C4-2B (cell line): Measurements from ENCODE around the gene DYNC2LI1.

Experiments used
- H3K27ac ChIP-seq: fragments of 450-650 bp; 2 replicates; pipeline ENCODE4 v1.5.1; 2017
- CTCF ChIP-seq: fragments of 450-650 bp; conservative IDR thresholded peaks from 2 replicates; pipeline ENCODE4 v1.5.1; 2017; ENCODE audit warnings: mild to moderate bottlenecking
- ZFX ChIP-seq: fragments of 450-650 bp; IDR thresholded peaks from 2 replicates; pipeline ENCODE4 v1.6.1; 2017

The DYNC2LI1 gene

GRCh38 chr2:43763091-43763490 is 10.7 kb upstream of the DYNC2LI1 start:
- H3K27ac ChIP-seq, result no peak overlapping the region
- no peak for TF ChIP-seq CTCF
- no peak for TF ChIP-seq ZFX

DNA sequence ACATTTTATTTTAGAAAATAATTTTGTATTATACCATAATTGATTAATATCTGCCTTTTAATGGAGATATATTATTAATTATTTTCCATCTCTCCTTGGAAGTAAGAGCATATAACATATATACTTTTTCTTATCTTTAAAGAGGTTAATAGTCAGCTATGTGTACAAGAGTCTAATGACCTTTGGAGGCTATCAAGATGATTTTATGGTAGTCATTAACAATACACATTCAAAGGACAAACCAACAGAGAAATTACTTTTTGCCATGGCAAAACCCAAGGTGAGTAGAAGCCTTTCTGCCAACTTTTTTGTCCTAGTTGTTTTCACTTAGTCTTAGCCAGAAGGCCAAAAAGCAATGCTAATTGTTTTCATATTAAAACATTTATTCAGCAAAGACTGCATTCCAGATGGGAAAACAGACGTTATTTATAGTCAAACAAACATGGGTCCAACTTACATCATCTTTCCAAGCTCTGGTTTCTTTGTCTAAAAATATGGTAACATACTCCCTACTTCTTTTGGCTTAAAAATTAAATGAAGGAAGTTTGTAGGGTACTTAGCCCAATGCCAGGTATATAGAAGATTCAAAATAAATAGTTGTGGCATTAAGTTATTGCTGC is 9.6 kb upstream of the DYNC2LI1 start:
- no peak for TF ChIP-seq ZFX
- TF ChIP-seq CTCF, result no peak

DNA sequence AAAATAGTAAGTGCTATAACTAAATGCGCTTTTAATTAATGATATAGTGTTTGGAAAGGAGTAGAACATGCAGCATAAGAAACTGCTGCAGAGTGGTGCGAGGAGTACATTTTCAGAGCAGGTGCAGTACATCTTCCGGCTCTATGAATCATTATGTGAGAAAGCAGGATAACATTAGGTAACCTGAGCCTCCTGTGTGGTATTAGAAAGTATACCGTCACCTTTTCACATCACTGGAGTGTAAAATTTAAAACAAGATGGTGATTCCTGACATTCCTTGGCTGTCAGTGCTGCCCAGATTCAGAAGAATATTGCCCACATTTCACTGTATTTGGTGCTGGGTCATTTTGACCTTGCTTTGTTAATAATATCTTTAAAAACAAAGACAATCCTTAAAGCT is 7.8 kb upstream of the DYNC2LI1 start:
- no peak overlapping the region for H3K27ac ChIP-seq
- TF ChIP-seq ZFX, result no peak
- no peak for TF ChIP-seq CTCF

More for the DNA sequence above, 9.6 kb upstream of the DYNC2LI1 start:
- H3K27ac ChIP-seq, result no peak overlapping the region

DNA sequence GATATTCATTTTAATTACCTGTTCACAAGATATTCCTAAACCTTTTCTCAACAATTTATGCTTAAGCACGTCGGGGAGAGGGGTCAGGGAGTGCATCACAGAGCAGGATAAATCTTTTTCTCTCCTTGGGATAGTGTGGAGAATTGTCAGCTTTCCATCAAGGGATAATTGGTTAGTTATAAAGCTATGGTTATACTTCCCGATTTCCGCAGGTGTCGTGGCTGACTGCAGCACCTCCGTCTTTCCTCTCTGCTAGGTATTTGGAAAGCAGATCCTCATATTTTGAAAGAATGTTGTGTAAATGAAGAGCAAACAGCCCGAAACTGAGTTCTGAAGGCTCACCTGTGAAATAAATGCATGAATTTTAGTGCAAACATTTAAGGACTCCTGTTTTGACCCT is 778 bp downstream of the DYNC2LI1 start:
- H3K27ac ChIP-seq, result peak overlapping the region; percentile 51
- TF ChIP-seq CTCF, result no peak
- TF ChIP-seq ZFX, result no peak

DNA sequence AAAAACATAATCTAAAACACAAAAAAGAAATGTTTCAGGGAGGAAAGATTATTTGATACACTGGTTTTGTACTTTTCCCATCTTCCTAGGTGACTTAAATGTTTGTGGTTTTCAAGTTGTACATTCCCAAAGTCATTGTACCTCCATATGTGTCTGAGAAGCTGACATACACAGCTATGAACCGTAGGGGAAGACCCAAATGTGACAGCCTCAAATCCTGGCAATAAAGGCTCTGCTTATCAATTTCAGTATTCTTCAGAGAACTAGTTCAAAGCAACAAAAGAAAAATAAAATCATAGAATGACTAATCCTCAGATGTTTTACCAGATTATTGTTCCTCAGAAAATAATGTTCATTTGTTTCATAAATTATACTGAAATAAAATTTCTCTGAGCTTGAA is 2.5 kb downstream of the DYNC2LI1 start:
- no peak overlapping the region for H3K27ac ChIP-seq
- no peak for TF ChIP-seq CTCF
- TF ChIP-seq ZFX, result no peak

DNA sequence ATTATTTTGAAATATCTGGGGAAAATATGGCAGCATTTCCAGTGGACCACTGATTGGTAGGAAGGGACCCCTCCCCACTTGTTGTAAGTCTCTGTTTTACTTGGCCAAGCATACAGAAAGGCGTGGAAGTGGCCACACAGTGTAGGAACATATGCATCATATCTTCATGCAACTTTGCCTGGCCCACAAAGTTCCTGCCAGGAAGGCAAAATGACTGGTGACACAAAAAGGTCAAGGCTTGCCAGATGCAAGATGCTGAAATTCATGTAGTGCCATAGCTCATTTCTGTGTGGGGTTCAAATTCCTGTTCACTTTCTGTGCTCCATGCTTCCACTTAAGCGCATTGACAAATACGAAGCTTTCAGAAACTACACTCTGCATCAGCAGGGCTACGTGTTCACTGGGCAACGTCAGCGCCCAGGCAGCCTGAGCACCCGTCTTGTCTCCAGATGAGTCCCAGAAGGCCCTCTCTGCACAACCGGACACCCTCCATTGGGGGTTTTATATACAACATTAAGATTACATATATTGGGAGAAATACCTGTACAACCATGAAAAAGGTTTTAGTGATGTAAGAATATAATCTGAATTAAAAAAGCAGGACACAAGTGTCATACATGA is 3.6 kb downstream of the DYNC2LI1 start:
- no peak overlapping the region for H3K27ac ChIP-seq
- TF ChIP-seq CTCF (no peak), ZFX (no peak)

- H3K27ac ChIP-seq, result no peak overlapping the region
- no peak for TF ChIP-seq ZFX
- TF ChIP-seq CTCF, result no peak
These were observed 4.4 kb downstream of the DYNC2LI1 start for GRCh38 chr2:43778233-43778632.
